Activated CD4-positive, alpha-beta memory T cell treated with anti-CD3 and anti-CD28 coated beads for 36 hours (primary cell): ENCODE results near the gene LRCOL1. TPM values are rescaled to one million over a fixed set of nuclear protein-coding genes. Genes with fewer than 3 reads are reported as not detected.

Experiments
- CTCF ChIA-PET: fragments of 350-600 bp; sonication (Branson Sonifier 250); formaldehyde crosslinking; loops from one replicate; lab custom pipeline; 2021; ENCODE audit warnings: antibody characterized with exemption, inconsistent platforms; lab: Charles Lee
- POLR2A ChIA-PET: fragments of 350-600 bp; sonication (Branson Sonifier 250); formaldehyde crosslinking; loops from one replicate; lab custom pipeline; 2021; ENCODE audit warnings: antibody characterized with exemption; lab: Charles Lee
- DNase-seq: peaks from one replicate; pipeline ENCODE4 v3.0.0-alpha.2; 2020
- H3K27ac Mint-ChIP-seq: one replicate; pipeline ENCODE4 v1.8.0; 2021; ENCODE audit warnings: mixed read lengths
- H3K27me3 Mint-ChIP-seq: one replicate; pipeline ENCODE4 v1.8.0; 2021; ENCODE audit warnings: mixed read lengths
- H3K36me3 Mint-ChIP-seq: one replicate; pipeline ENCODE4 v1.8.0; 2021; ENCODE audit warnings: mixed read lengths
- H3K4me1 Mint-ChIP-seq: one replicate; pipeline ENCODE4 v1.8.0; 2021; ENCODE audit warnings: low read depth, mixed read lengths
- H3K4me3 Mint-ChIP-seq: one replicate; pipeline ENCODE4 v1.8.0; 2021; ENCODE audit warnings: mild to moderate bottlenecking, mixed read lengths
- H3K9me3 Mint-ChIP-seq: one replicate; pipeline ENCODE4 v1.8.0; 2021; ENCODE audit warnings: mixed read lengths
- intact Hi-C: fragments of 100-400 bp; cut with micrococcal nuclease; formaldehyde crosslinking; loops from one replicate; pipeline ENCODE4 v1.15.1; 2023
- microRNA-seq: library from miRNA; unstranded; fragments of <30 nt; microRNA quantifications from one replicate; pipeline ENCODE4 v1.2.0, GENCODE V29; 2022; ENCODE audit warnings: borderline number of aligned reads, borderline microRNAs expressed, borderline replicate concordance
- total RNA-seq, 2 experiments: library from RNA; stranded (reverse); gene quantifications; one replicate each; pipeline ENCODE4 v1.2.3, GENCODE V29; 2021

The LRCOL1 gene
- total RNA-seq, 2 experiments from 2014 or later: not detected

DNA sequence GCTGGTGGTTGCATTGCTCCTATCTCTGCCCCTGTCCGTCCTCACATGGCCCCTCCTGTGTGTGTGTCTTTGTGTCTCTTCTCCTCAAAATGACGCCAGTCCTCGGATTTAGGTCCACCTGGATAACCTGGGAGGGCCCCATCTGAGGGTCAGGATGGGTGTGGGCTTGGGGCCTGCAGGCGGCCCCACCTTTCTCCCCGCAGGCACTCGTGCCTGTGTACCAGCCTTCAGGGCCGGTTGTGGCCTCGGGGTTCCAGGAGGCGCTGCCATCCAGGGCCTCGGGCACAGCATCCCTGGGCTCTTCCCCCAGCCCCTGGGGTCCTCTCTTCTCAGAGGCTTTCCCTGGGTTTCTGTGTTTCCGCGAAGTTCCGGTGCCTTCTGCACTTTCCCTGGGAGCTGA lies 54.7 kb downstream of the LRCOL1 start:
- CTCF ChIA-PET: interaction anchor here (0.6 to 2.4 kb wide), 3 partner anchors 138 to 173 kb away, joined by 3 to 15 read pairs (median 3); no protein-coding TSS in a partner anchor
- intact Hi-C loops: no loop called here
- no peak for DNase-seq
- no peak overlapping the region for H3K27ac Mint-ChIP-seq
- H3K27me3 Mint-ChIP-seq: peaks cover 4% of the 10 kb centered on the region
- no peaks in the 10 kb centered on the region for H3K36me3 Mint-ChIP-seq
- no peak overlapping the region for H3K4me3 Mint-ChIP-seq
- POLR2A ChIA-PET: no interaction called here
- peaks cover 13% of the 10 kb centered on the region for H3K4me1 Mint-ChIP-seq
- no peaks in the 10 kb centered on the region for H3K9me3 Mint-ChIP-seq

GRCh38 chr12:132554845-132555630 lies 55.3 kb downstream of the LRCOL1 start:
- ChIA-PET POLR2A (no interaction called here), CTCF (interaction anchor here (0.6 to 2.4 kb wide), 5 partner anchors 10 to 310 kb away, joined by 3 to 15 read pairs (median 4); no protein-coding TSS in a partner anchor)
- Mint-ChIP-seq H3K27me3 (peaks cover 4% of the 10 kb centered on the region), H3K36me3 (no peaks in the 10 kb centered on the region), H3K9me3 (no peaks in the 10 kb centered on the region), H3K4me1 (peaks cover 13% of the 10 kb centered on the region), H3K4me3 (no peak overlapping the region), H3K27ac (no peak overlapping the region)
- DNase-seq: peak; percentile 32
- intact Hi-C loops: no loop called here

Small RNAs within 50 kb of the gene (microRNA-seq; reads per million reads assigned to microRNA genes)
- 1.6 reads per million for gene MIR6763

Other genes starting within 250 kb of the LRCOL1 start
- gene FBRSL1, start 120.4 kb downstream of the LRCOL1 start, total RNA-seq: 10 to 100 TPM; 38.8 to 41.7 TPM
- not detected for gene P2RX2, start 8.2 kb upstream of the LRCOL1 start, total RNA-seq
- gene POLE, start 76.8 kb upstream of the LRCOL1 start, total RNA-seq: 100 to 1,000 TPM; 112 to 114 TPM
- gene PXMP2, start 77.0 kb upstream of the LRCOL1 start, total RNA-seq: 10 to 100 TPM; 17.8 to 20.9 TPM
- gene PGAM5, start 100.3 kb upstream of the LRCOL1 start, total RNA-seq: 10 to 100 TPM; 54.3 to 56.4 TPM
- gene ANKLE2, start 151.2 kb upstream of the LRCOL1 start, total RNA-seq: 100 to 1,000 TPM; 112 to 123 TPM
- 10 to 100 TPM; 41.7 to 44.2 TPM for gene GOLGA3, start 218.3 kb upstream of the LRCOL1 start, total RNA-seq